Ishikawa (cell line): Measurements from ENCODE around the gene DCLRE1B.

Experiments used
- MAX ChIP-seq: IDR thresholded peaks from 2 replicates; pipeline ENCODE4 v1.6.1; 2012
- TAF1 ChIP-seq: IDR thresholded peaks from 2 replicates; pipeline ENCODE4 v1.6.1; 2012; ENCODE audit warnings: low read depth, mild to moderate bottlenecking
- YY1 ChIP-seq: IDR thresholded peaks from 2 replicates; pipeline ENCODE4 v1.6.1; 2012; ENCODE audit warnings: low read depth
- TF ChIP-seq, protein P1 (sequence below): IDR thresholded peaks from 2 replicates; pipeline ENCODE4 v1.6.1; 2012; ENCODE audit warnings: low read depth, mild to moderate bottlenecking

DNA sequence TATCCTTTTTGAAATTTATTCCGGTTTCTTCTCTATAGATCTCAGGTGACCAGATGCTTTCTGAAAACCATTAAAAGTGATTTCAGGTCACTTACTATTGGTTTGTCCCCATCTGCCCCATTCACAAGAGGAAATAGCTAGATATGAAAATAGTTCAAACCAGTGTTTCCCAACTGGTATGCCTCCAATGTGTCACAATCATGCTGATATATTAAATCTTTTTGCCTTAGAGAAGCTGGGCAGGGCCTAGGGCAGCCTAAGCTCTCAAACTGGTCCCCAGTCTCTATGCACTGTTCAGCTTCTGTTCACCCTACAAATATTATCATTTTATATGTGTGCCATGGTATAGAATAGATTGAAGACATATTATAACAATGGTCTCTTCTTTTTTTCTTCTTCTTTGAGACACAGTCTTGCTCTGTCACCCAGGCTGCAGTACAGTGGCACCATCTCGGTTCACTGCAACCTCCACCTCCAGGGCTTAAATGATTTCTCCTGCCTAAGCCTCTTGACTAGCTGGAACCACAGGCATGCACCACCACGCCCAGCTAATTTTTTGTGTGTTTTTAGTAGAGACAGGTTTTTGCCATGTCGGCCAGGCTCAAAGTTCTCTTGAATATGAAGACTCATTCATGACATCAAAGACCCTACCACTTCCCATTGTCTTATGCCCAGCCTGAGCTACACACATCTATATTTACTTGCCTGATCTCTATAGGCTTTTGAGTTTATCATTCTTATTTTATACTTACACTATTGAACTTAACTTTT is 49.3 kb upstream of the DCLRE1B start:
- TF ChIP-seq TAF1 (no peak), MAX (no peak), YY1 (no peak)
- TF ChIP-seq, protein P1, sequence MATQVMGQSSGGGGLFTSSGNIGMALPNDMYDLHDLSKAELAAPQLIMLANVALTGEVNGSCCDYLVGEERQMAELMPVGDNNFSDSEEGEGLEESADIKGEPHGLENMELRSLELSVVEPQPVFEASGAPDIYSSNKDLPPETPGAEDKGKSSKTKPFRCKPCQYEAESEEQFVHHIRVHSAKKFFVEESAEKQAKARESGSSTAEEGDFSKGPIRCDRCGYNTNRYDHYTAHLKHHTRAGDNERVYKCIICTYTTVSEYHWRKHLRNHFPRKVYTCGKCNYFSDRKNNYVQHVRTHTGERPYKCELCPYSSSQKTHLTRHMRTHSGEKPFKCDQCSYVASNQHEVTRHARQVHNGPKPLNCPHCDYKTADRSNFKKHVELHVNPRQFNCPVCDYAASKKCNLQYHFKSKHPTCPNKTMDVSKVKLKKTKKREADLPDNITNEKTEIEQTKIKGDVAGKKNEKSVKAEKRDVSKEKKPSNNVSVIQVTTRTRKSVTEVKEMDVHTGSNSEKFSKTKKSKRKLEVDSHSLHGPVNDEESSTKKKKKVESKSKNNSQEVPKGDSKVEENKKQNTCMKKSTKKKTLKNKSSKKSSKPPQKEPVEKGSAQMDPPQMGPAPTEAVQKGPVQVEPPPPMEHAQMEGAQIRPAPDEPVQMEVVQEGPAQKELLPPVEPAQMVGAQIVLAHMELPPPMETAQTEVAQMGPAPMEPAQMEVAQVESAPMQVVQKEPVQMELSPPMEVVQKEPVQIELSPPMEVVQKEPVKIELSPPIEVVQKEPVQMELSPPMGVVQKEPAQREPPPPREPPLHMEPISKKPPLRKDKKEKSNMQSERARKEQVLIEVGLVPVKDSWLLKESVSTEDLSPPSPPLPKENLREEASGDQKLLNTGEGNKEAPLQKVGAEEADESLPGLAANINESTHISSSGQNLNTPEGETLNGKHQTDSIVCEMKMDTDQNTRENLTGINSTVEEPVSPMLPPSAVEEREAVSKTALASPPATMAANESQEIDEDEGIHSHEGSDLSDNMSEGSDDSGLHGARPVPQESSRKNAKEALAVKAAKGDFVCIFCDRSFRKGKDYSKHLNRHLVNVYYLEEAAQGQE = no peak
